HG03558 (cell line): ENCODE measurements around the gene SELENOV.

ENCODE experiments used
- ATAC-seq: cut with Tn5 transposase; IDR thresholded peaks from one replicate; pipeline ENCODE4 v1.9.1; 2021; ENCODE audit warnings: moderate number of reproducible peaks; ENCODE audit not compliant: unreplicated experiment; ENCODE audit errors: extremely low read depth

Gene SELENOV

GRCh38 chr19:39517432-39517831 lies 2.5 kb downstream of the SELENOV start:
- no peak for ATAC-seq

GRCh38 chr19:39518458-39518857 lies 3.5 kb downstream of the SELENOV start:
- ATAC-seq, result no peak

- no peak for ATAC-seq
Observed at GRCh38 chr19:39518975-39519374, 4.0 kb downstream of the SELENOV start.

- no peak for ATAC-seq
Observed at GRCh38 chr19:39520541-39521484, 5.9 kb downstream of the SELENOV start.

- ATAC-seq, result no peak
Observed at GRCh38 chr19:39524495-39524894, 9.6 kb downstream of the SELENOV start.

- ATAC-seq, result no peak
Observed at GRCh38 chr19:39525205-39525604, 10.3 kb downstream of the SELENOV start.

GRCh38 chr19:39531834-39532232 lies 16.9 kb downstream of the SELENOV start:
- ATAC-seq, result no peak

GRCh38 chr19:39532233-39533002 lies 17.5 kb downstream of the SELENOV start, which contains the start of gene EID2B:
TSS of gene EID2B (minus strand) at chr19:39532852. CDS start at chr19:39532802, 50 bp downstream.
- peak; percentile 74 for ATAC-seq

- ATAC-seq, result no peak
Observed at GRCh38 chr19:39533003-39533512, 18.1 kb downstream of the SELENOV start.

GRCh38 chr19:39533791-39534190 lies 18.9 kb downstream of the SELENOV start:
- ATAC-seq, result no peak

GRCh38 chr19:39539165-39539517 lies 24.2 kb downstream of the SELENOV start:
- no peak for ATAC-seq

- peak; percentile 81 for ATAC-seq
Observed at GRCh38 chr19:39539518-39540332, 24.8 kb downstream of the SELENOV start, which contains the start of gene EID2. TSS of gene EID2 (minus strand) at chr19:39540161. CDS start at chr19:39540079, 82 bp downstream.

GRCh38 chr19:39540333-39540673 lies 25.4 kb downstream of the SELENOV start:
- no peak for ATAC-seq

- no peak for ATAC-seq
Observed at GRCh38 chr19:39542206-39542605, 27.3 kb downstream of the SELENOV start.

- ATAC-seq, result no peak
Observed at GRCh38 chr19:39543477-39543857, 28.5 kb downstream of the SELENOV start.

GRCh38 chr19:39544226-39544903 lies 29.4 kb downstream of the SELENOV start:
- ATAC-seq, result no peak

GRCh38 chr19:39544911-39545310 lies 30.0 kb downstream of the SELENOV start:
- no peak for ATAC-seq

- ATAC-seq, result no peak
Observed at GRCh38 chr19:39546599-39546998, 31.7 kb downstream of the SELENOV start.

GRCh38 chr19:39550197-39550596 lies 35.3 kb downstream of the SELENOV start:
- no peak for ATAC-seq
